GM12878 (cell line): ENCODE results near the gene NR2F6.

Experiments
- BRCA1 ChIP-seq: IDR thresholded peaks from 2 replicates; pipeline ENCODE4 v1.6.1; 2011; ENCODE audit warnings: low read depth, low read length, improper control_type of control experiment
- JUNB ChIP-seq: IDR thresholded peaks from 2 replicates; pipeline ENCODE4 v1.6.1; 2016; ENCODE audit warnings: antibody characterized with exemption, mild to moderate bottlenecking
- KDM1A ChIP-seq: fragments of 200-600 bp; sonication (generic); IDR thresholded peaks from 2 replicates; pipeline ENCODE4 v1.6.1; 2016; ENCODE audit warnings: borderline replicate concordance
- RFX5 ChIP-seq: IDR thresholded peaks from 2 replicates; pipeline ENCODE4 v1.6.1; 2011; ENCODE audit warnings: low read depth, low read length, improper control_type of control experiment
- SIX5 ChIP-seq: IDR thresholded peaks from 2 replicates; pipeline ENCODE4 v1.6.1; 2011; ENCODE audit warnings: mild to moderate bottlenecking, low read depth, low read length, moderate library complexity; ENCODE audit not compliant: severe bottlenecking
- SPI1 ChIP-seq: IDR thresholded peaks from 2 replicates; pipeline ENCODE4 v1.6.1; 2011; ENCODE audit warnings: low read depth, mild to moderate bottlenecking, low read length, moderate library complexity, borderline replicate concordance; ENCODE audit not compliant: insufficient read depth
- TBL1XR1 ChIP-seq: IDR thresholded peaks from 2 replicates; pipeline ENCODE4 v1.6.1; 2012; ENCODE audit warnings: low read depth, low read length, improper control_type of control experiment
- TF ChIP-seq, protein P1 (sequence below), 3 experiments: IDR thresholded peaks in 2 of 3; conservative IDR thresholded peaks in 1 of 3; 2 replicates each; pipeline ENCODE4 v1.5.1; 2011; ENCODE audit warnings: low read depth in 3 of 3, low read length in 3 of 3, mild to moderate bottlenecking in 3 of 3, control low read depth in 2 of 3, moderate library complexity in 2 of 3, inconsistent platforms in 1 of 3, mixed read lengths in 1 of 3; ENCODE audit not compliant: control insufficient read depth in 2 of 3, insufficient read depth in 1 of 3; ENCODE audit errors: extremely low read depth in 1 of 3
- TF ChIP-seq, protein P2 (sequence below): fragments of 450-650 bp; IDR thresholded peaks from 2 replicates; pipeline ENCODE4 v1.6.1; 2018; ENCODE audit warnings: mild to moderate bottlenecking, low read depth, moderate library complexity; ENCODE audit not compliant: partially characterized antibody
- TF ChIP-seq, protein P3 (sequence below): IDR thresholded peaks from 2 replicates; pipeline ENCODE4 v1.6.1; 2012; ENCODE audit warnings: mild to moderate bottlenecking, low read depth, low read length
- TF ChIP-seq, protein P4 (sequence below): fragments of 450-650 bp; IDR thresholded peaks from 2 replicates; pipeline ENCODE4 v1.6.1; 2016; ENCODE audit warnings: mild to moderate bottlenecking

DNA sequence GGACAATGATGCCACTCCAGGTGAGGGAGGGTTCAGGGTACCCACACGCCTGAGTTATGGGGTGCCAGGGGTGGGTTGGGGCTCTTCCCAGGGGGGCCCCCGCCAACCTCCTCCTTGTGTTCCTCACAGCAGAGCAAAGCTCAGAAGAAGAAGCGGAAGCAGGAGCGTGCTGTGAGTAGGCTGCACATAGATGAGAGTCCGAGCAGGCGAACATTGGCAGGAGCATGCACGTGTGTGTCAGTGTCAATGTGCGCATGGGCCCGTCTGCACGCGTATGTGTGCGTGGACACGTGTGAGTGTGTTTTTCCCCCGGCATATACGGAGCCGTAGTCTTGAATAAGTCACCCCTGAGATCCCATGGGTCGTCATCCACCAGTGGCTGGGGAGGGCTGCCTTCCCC, 43.0 kb downstream of the NR2F6 start:
- TF ChIP-seq SIX5 (no peak), KDM1A (no peak), RFX5 (no peak), BRCA1 (no peak), JUNB (no peak), TBL1XR1 (no peak), SPI1 (no peak)
- TF ChIP-seq, protein P1, sequence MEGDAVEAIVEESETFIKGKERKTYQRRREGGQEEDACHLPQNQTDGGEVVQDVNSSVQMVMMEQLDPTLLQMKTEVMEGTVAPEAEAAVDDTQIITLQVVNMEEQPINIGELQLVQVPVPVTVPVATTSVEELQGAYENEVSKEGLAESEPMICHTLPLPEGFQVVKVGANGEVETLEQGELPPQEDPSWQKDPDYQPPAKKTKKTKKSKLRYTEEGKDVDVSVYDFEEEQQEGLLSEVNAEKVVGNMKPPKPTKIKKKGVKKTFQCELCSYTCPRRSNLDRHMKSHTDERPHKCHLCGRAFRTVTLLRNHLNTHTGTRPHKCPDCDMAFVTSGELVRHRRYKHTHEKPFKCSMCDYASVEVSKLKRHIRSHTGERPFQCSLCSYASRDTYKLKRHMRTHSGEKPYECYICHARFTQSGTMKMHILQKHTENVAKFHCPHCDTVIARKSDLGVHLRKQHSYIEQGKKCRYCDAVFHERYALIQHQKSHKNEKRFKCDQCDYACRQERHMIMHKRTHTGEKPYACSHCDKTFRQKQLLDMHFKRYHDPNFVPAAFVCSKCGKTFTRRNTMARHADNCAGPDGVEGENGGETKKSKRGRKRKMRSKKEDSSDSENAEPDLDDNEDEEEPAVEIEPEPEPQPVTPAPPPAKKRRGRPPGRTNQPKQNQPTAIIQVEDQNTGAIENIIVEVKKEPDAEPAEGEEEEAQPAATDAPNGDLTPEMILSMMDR (IDR thresholded peaks at IDR 0.05 in 2 of 3, conservative IDR thresholded peaks at IDR 0.05 in 1 of 3; ENCODE audit: control insufficient read depth in 2 of 3, extremely low read depth in 1 of 3, insufficient read depth in 1 of 3, low read depth in 3 of 3, low read length in 3 of 3): no peak
- TF ChIP-seq, protein P2, sequence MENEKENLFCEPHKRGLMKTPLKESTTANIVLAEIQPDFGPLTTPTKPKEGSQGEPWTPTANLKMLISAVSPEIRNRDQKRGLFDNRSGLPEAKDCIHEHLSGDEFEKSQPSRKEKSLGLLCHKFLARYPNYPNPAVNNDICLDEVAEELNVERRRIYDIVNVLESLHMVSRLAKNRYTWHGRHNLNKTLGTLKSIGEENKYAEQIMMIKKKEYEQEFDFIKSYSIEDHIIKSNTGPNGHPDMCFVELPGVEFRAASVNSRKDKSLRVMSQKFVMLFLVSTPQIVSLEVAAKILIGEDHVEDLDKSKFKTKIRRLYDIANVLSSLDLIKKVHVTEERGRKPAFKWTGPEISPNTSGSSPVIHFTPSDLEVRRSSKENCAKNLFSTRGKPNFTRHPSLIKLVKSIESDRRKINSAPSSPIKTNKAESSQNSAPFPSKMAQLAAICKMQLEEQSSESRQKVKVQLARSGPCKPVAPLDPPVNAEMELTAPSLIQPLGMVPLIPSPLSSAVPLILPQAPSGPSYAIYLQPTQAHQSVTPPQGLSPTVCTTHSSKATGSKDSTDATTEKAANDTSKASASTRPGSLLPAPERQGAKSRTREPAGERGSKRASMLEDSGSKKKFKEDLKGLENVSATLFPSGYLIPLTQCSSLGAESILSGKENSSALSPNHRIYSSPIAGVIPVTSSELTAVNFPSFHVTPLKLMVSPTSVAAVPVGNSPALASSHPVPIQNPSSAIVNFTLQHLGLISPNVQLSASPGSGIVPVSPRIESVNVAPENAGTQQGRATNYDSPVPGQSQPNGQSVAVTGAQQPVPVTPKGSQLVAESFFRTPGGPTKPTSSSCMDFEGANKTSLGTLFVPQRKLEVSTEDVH: no peak
- TF ChIP-seq, protein P3, sequence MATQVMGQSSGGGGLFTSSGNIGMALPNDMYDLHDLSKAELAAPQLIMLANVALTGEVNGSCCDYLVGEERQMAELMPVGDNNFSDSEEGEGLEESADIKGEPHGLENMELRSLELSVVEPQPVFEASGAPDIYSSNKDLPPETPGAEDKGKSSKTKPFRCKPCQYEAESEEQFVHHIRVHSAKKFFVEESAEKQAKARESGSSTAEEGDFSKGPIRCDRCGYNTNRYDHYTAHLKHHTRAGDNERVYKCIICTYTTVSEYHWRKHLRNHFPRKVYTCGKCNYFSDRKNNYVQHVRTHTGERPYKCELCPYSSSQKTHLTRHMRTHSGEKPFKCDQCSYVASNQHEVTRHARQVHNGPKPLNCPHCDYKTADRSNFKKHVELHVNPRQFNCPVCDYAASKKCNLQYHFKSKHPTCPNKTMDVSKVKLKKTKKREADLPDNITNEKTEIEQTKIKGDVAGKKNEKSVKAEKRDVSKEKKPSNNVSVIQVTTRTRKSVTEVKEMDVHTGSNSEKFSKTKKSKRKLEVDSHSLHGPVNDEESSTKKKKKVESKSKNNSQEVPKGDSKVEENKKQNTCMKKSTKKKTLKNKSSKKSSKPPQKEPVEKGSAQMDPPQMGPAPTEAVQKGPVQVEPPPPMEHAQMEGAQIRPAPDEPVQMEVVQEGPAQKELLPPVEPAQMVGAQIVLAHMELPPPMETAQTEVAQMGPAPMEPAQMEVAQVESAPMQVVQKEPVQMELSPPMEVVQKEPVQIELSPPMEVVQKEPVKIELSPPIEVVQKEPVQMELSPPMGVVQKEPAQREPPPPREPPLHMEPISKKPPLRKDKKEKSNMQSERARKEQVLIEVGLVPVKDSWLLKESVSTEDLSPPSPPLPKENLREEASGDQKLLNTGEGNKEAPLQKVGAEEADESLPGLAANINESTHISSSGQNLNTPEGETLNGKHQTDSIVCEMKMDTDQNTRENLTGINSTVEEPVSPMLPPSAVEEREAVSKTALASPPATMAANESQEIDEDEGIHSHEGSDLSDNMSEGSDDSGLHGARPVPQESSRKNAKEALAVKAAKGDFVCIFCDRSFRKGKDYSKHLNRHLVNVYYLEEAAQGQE: no peak
- TF ChIP-seq, protein P4, sequence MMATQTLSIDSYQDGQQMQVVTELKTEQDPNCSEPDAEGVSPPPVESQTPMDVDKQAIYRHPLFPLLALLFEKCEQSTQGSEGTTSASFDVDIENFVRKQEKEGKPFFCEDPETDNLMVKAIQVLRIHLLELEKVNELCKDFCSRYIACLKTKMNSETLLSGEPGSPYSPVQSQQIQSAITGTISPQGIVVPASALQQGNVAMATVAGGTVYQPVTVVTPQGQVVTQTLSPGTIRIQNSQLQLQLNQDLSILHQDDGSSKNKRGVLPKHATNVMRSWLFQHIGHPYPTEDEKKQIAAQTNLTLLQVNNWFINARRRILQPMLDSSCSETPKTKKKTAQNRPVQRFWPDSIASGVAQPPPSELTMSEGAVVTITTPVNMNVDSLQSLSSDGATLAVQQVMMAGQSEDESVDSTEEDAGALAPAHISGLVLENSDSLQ: no peak
